Ascending aorta (tissue), 2 donors: ENCODE results near the gene TPST2. TPM values are rescaled to one million over a fixed set of nuclear protein-coding genes. Genes with fewer than 3 reads are reported as not detected.

ENCODE experiments used
- DNase-seq, 2 donors: peaks; one replicate each; pipeline ENCODE4 v3.0.0-alpha.2; 2019; ENCODE audit warnings: low spot score in 2 of 2
- H3K27ac ChIP-seq, 2 donors: fragments of 200-600 bp; sonication (generic); one replicate each; pipeline ENCODE4 v1.5.1; 2016 to 2017; ENCODE audit warnings: mild to moderate bottlenecking in 1 of 2
- H3K27me3 ChIP-seq: fragments of 200-600 bp; sonication (generic); one replicate; pipeline ENCODE4 v1.5.1; 2017
- H3K36me3 ChIP-seq, 2 donors: fragments of 200-600 bp; sonication (generic); one replicate each; pipeline ENCODE4 v1.5.1; 2016
- H3K4me1 ChIP-seq, 2 donors: fragments of 200-600 bp; sonication (generic); one replicate each; pipeline ENCODE4 v1.5.1; 2016 to 2017; ENCODE audit warnings: mild to moderate bottlenecking in 1 of 2
- H3K4me3 ChIP-seq, 2 donors: fragments of 200-600 bp; sonication (generic); one replicate each; pipeline ENCODE4 v1.5.1; 2016 to 2017; ENCODE audit warnings: mild to moderate bottlenecking in 1 of 2
- H3K9me3 ChIP-seq, 2 donors: fragments of 200-600 bp; sonication (generic); one replicate each; pipeline ENCODE4 v1.5.1; 2016
- intact Hi-C: fragments of 100-400 bp; cut with DNase I; formaldehyde crosslinking; loops from one replicate; pipeline ENCODE4 v1.15.1; 2023
- total RNA-seq: library from RNA; depleted of rRNA; stranded (reverse); fragments of >200 nt; gene quantifications from one replicate; pipeline ENCODE4 v1.1.0, GENCODE V29; 2016
- TF ChIP-seq, protein P1 (sequence below), 3 experiments: fragments of 200-600 bp in 2 of 3; fragments of 450-650 bp in 1 of 3; sonication (generic) in 2 of 3; IDR thresholded peaks; one replicate each; pipeline ENCODE4 v1.5.1; 2016 to 2019; ENCODE audit warnings: antibody characterized with exemption in 3 of 3, mild to moderate bottlenecking in 1 of 3, moderate library complexity in 1 of 3

TPST2 gene
- total RNA-seq, 1 donor from 2014 or later, result 251 TPM

DNA sequence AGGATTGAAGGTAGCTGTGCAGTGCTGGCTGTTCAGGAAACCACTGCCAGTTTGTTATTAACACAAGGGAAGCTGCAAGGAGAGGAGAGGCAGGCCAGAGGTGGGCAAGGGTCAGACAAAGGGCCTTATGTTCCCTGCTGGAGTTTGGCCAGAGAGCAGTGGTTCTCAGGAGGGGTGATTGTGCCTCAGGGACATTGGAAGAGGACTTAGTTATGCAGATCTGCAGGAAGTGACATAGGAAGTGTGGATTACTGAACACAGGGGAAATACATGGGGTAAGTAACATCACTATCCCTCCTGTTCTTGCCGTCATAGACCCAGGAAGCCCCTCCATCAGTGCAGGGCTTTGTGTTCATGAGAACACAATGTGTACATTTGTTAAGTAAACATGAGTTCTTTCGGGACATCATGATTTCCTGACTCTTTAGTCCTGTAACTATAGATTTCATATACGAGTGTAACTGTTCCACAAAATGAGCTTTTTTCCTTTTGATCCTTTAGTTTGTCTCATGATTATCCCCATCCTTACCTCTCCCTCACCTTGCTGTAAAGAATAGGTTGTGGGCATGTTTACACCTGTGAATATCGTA, 100.4 kb downstream of the TPST2 start:
- Histone ChIP-seq H3K36me3 (peaks cover 53 to 71% of the 10 kb centered on the region in 2 donors), H3K4me3 (no peak overlapping the region), H3K27me3 (no peaks in the 10 kb centered on the region), H3K27ac (no peak overlapping the region), H3K9me3 (no peaks in the 10 kb centered on the region), H3K4me1 (peaks cover 0 to 4% of the 10 kb centered on the region in 2 donors)
- TF ChIP-seq, protein P1, sequence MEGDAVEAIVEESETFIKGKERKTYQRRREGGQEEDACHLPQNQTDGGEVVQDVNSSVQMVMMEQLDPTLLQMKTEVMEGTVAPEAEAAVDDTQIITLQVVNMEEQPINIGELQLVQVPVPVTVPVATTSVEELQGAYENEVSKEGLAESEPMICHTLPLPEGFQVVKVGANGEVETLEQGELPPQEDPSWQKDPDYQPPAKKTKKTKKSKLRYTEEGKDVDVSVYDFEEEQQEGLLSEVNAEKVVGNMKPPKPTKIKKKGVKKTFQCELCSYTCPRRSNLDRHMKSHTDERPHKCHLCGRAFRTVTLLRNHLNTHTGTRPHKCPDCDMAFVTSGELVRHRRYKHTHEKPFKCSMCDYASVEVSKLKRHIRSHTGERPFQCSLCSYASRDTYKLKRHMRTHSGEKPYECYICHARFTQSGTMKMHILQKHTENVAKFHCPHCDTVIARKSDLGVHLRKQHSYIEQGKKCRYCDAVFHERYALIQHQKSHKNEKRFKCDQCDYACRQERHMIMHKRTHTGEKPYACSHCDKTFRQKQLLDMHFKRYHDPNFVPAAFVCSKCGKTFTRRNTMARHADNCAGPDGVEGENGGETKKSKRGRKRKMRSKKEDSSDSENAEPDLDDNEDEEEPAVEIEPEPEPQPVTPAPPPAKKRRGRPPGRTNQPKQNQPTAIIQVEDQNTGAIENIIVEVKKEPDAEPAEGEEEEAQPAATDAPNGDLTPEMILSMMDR (IDR thresholded peaks at IDR 0.05), result no peak
- intact Hi-C loops, result no loop called here
- no peak for DNase-seq

DNA sequence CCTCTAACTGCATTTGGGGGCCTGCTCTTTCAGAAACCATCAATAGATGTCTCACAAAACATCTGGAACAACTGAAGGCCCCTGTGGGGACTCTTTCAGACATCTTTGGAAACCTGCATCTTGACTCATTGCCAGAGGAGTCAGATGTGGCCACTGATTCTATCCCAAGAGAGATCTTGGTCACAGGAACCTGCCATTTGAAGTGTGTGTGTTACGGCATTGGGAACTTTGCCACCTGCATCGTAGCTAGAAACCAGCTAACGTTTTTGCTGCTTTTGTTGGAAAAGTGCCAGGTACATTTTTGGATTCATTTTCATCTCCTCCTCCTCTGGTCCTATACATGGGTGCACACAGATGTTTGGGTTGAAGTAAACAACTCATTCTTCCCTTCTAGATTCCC, 101.9 kb downstream of the TPST2 start:
- no peaks in the 10 kb centered on the region for H3K27me3 ChIP-seq
- TF ChIP-seq, protein P1 (IDR thresholded peaks at IDR 0.05), result no peak
- no peaks in the 10 kb centered on the region for H3K9me3 ChIP-seq
- peaks cover 2 to 10% of the 10 kb centered on the region in 2 donors for H3K4me1 ChIP-seq
- intact Hi-C loops, result no loop called here
- H3K27ac ChIP-seq, result no peak overlapping the region
- peaks cover 38 to 56% of the 10 kb centered on the region in 2 donors for H3K36me3 ChIP-seq
- H3K4me3 ChIP-seq, result no peak overlapping the region
- DNase-seq, result no peak

DNA sequence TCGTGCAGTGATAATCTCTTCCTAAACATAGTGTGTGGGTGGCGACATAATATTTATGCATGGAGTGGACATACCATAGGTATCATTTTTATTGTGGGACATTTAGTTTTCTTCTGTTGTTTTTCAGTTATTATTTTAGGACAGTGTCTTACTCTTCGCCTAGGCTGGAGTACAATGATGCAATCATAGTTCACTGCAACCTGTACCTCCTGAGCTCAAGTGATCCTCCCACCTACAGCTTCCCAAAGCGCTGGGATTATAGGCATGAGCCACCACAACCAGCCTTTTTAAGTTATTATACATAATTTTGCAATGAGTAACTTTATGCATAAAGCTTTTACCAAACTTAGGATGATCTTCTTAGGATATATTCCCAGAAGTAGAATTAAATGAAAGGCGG, 103.5 kb downstream of the TPST2 start:
- peaks cover 6 to 16% of the 10 kb centered on the region in 2 donors for H3K4me1 ChIP-seq
- no peak for DNase-seq
- no peaks in the 10 kb centered on the region for H3K9me3 ChIP-seq
- H3K27me3 ChIP-seq, result no peaks in the 10 kb centered on the region
- peaks cover 23 to 40% of the 10 kb centered on the region in 2 donors for H3K36me3 ChIP-seq
- H3K27ac ChIP-seq, result no peak overlapping the region
- TF ChIP-seq, protein P1 (IDR thresholded peaks at IDR 0.05), result no peak
- intact Hi-C loops, result no loop called here
- H3K4me3 ChIP-seq, result no peak overlapping the region

DNA sequence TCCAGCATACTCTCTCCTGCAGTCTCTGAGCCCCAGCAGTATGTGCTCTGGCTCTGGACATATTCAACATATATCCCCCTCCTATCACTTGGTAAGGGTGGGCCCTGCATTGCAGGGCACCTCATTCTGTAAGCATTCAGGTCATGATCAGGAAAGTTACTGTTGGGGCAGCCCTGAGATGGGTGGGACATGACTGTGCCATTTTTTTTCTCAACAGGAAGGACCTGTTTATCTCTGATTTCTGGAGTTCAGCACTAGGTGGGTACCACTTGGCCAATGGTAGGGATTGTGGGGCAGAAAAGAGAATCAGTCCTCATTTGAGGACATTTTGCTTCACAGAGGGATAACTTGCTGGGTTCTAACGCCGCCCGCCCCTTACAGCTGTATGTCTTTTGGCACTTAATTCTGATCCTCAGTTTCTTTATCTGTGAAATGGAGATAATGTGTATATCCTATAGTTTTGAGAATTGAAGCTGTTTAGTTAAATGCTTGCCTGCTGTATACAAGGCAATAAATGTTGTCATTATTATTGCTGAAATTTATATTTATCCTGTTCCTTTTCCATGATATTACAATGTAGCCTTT, 104.0 kb downstream of the TPST2 start:
- peaks cover 6 to 16% of the 10 kb centered on the region in 2 donors for H3K4me1 ChIP-seq
- H3K9me3 ChIP-seq, result no peaks in the 10 kb centered on the region
- H3K36me3 ChIP-seq, result peaks cover 18 to 35% of the 10 kb centered on the region in 2 donors
- no peak overlapping the region for H3K4me3 ChIP-seq
- no peaks in the 10 kb centered on the region for H3K27me3 ChIP-seq
- TF ChIP-seq, protein P1 (IDR thresholded peaks at IDR 0.05), result no peak
- H3K27ac ChIP-seq, result no peak overlapping the region
- intact Hi-C loops, result no loop called here
- DNase-seq, result no peak

DNA sequence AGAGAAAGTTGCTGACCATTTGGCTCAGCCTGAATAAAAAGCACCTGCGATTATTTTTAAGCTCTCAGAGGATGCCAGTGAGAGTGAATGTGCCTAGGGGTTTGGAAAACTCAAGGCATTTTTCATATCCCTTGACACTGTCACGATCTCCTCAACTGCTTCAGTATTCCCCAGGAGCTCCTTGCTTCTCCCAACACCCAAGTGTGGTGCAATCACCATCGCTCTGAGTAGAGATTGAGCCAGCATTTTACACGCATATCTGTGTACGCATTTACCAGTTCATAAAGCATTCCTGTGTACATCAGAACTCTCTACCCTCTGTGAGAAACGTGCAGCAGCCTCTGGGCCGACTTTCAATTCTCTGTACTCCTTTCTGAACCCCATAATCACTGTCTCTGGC, 104.9 kb downstream of the TPST2 start:
- peak overlapping the region in 1 of 2 donors; percentile 99 for H3K4me3 ChIP-seq
- peaks cover 6 to 16% of the 10 kb centered on the region in 2 donors for H3K4me1 ChIP-seq
- intact Hi-C loops, result no loop called here
- no peaks in the 10 kb centered on the region for H3K27me3 ChIP-seq
- TF ChIP-seq, protein P1 (IDR thresholded peaks at IDR 0.05), result no peak
- H3K36me3 ChIP-seq, result peaks cover 15 to 28% of the 10 kb centered on the region in 2 donors
- no peaks in the 10 kb centered on the region for H3K9me3 ChIP-seq
- H3K27ac ChIP-seq, result peak overlapping the region; percentile 95 to 96
- no peak for DNase-seq
